Dedifferentiated amniotic fluid mesenchymal stem cell (primary cell): Measurements from ENCODE around the gene FXYD1.
"Not testable (repeated sequence)": the region's sequence is repeated elsewhere in the genome, so short reads cannot be mapped to it uniquely, and the experiment has no call there.

ENCODE experiments used
- DNase-seq: peaks from one replicate; pipeline ENCODE4 v3.0.0-alpha.2; 2016; ENCODE audit errors: extremely low spot score

Gene FXYD1

DNA sequence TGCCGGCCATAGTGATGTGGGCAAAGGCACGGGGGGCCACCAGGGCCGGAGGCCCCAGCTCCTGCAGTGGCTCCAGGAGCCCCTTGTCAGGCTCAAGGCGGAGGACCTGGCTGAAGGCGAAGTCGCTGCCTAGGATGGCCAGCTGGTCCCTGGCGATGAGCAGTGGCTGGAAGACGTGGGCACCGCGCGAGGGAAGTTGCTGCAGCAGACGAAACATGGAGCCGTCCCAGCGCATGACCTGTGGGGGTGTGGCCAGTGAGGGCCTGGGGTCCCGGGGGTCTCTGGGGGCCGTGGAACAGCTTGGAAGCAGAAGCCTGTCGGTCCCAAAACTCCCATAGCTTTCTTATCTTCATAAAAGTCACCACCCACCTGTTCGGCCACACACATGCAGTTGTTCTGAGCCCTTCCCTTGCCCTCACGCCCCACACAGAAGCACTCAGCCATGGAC lies 13.3 kb upstream of the FXYD1 start:
- no peak for DNase-seq

DNA sequence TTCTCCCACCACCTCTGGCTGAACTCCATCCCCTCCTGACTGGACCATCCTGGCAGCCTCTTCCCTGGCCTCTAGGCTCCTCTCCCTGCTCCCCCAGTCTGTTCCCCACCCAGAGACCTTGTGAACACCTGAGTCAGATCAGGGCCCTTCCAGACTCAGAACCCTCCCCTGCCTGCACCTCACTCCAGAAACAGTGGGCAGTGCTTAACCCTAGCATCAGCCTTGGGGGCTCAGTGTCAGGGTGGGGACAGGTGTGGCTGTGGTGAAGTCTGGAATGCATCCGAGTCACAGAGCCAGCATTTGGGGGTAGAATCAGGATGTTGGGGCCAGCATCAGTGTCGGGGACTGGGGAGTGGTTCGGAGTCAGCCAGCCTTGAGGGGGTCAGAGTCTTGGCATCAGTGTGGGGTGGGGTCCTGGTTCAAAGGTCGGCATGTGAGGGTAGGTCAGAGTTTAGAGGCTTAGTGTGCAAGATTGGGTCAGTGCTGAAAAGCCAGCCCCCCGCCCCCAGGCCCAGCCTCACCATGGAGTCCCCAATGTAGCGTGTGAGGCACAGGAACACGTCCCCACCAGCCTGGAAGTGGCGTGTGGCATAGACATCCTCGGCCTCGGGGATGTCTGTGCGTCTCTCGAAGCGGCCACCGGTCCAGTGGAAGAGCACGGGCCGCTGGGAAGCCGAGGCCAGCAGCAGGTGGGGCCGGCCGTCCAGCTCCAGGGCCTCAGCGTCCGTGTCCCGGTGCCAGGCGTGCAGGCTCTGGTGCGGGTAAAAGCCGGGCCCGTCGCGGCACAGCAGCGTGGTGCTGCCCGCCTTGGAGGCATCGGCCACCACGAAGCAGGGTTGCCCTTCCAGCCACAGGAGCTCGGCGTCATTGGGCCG lies 12.6 kb upstream of the FXYD1 start:
- DNase-seq = no peak

DNA sequence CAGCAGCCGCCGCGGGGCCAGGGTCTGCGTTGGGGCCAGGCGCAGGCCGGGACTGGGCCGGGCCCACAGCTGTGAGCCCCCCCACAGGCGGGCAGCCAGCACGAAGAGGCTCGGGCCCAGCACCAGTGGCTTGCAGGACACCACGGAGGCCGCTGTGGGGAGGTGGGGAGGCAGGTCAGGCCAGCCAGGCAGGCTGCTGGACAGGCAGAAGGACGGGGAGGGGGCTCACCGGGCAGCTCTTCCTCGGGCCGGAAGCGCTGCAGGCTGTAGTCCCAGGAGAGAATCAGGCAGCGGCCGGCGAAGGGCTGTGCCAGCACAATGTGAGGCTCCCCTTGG lies 12.0 kb upstream of the FXYD1 start:
- DNase-seq = no peak

- DNase-seq = no peak
Observed at GRCh38 chr19:35127871-35128270, 10.8 kb upstream of the FXYD1 start.

- DNase-seq = no peak
Observed at GRCh38 chr19:35128398-35129057, 10.1 kb upstream of the FXYD1 start.

GRCh38 chr19:35129724-35130274 lies 8.8 kb upstream of the FXYD1 start:
- not testable (repeated sequence) for DNase-seq

- no peak for DNase-seq
Observed at GRCh38 chr19:35130761-35131720, 7.6 kb upstream of the FXYD1 start.

GRCh38 chr19:35132254-35132653 lies 6.4 kb upstream of the FXYD1 start:
- no peak for DNase-seq

DNA sequence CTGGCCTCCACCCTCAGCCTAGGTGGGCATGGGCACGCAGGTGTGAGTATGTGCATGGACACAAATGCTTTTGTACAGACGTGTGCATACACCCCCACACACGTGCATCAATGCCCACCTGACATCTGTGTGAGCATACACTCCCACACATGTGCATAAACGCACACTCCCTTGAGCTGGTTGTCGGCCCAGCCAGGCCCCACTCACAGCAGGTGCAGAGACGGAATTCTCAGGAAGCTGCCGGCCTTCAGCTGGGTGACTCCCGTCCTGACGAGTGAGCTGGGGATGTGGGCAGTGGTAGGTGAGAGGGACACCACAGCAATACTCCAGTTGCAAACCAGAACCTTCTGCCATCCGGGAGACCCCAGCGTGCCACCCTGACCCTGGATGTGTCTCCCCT lies 4.8 kb upstream of the FXYD1 start:
- DNase-seq = no peak

DNA sequence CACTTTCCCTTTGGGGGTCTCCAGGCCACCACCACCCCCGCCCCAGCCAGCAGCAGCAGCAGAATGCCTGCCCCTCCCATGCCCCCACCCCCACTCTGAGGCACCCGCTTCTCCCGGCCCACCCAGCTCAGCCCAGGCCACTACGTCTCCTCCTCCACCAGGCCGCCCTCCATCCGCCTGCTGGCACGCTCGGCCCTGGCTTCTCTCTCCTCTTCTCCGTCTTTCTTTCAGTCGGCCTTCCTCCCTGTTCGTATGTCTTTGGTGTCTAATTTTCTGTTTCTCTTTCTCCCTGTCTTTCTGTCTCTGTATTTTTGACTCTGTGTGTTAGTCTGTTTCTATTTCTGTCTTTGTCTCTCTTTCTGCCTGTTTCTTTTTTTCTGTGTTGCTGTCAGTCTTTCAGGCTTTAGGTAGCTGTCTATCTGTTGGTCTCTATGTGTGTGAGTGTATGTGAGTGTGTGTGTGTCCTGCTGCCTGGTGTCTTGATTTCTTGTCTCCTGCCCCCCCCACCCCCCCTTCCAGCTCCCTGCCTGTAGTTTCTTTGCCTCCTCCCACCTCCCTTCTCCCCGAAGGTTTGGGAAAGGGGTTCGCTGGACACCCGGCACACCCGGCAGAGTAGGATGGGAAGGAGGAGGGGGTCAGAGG lies 3.9 kb upstream of the FXYD1 start, which contains the start of gene LGI4:
TSS of gene LGI4 (minus strand) at position 459 of the 642 bp plus-strand sequence. CDS start at position 80, 379 bp downstream.
- no peak for DNase-seq

- peak; percentile 54 for DNase-seq
Observed at GRCh38 chr19:35135389-35135909, 3.2 kb upstream of the FXYD1 start.

DNA sequence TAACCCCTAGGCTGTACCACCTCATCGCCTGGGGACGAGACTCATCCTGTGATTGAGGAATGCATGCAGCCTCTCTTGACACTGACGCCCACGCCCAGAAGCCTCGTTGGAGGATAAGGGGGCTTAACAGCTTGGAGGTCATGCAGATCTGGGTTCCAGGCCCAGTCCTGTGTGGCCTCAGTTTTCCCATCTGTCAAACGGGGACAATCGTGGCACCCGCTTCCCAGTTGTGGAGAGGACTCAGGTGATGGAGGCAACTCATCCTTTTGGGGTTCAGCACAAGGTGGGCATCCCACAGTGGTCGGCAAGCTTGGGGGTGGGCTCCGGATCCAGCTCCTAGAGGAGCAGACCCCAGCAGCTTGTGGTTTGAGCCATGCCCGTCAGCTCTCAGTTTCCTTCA lies 2.4 kb upstream of the FXYD1 start:
- no peak for DNase-seq

DNA sequence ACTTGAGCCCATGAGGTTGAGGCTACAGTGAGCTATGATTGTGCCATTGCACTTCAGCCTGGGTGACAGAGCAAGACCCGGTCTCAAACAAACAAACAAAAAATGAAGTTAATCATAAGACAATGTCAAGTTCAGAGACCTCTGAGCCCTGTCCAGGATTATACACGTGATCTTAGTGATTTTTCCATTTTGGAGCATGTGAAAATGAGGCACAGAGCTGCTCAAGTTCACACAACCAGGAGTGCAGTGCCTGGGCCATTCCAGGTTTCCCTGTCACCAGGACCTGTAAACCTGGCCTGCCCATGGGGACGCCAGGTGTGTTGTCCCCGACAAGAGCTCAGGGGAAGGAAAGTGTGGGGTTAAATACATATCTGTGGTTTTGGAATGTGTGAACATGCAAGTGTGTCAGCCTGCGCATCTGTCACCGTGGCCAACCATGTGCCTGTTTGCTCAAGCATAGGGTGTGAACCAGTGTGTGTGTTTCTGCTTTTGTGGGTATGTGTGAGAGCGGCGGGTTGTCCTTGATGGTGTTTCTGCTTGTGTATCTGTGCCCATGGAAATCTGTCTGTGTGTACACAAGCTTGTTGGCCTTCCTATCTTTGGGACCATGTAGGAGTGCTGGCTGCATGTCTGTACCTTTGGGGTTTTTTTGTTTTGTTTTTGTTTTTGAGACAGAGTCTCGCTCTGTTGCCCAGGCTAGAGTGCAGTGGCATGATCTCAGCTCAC lies 1.5 kb upstream of the FXYD1 start:
- DNase-seq = no peak

- DNase-seq = no peak
Observed at GRCh38 chr19:35140207-35140961, 1.8 kb downstream of the FXYD1 start.

DNA sequence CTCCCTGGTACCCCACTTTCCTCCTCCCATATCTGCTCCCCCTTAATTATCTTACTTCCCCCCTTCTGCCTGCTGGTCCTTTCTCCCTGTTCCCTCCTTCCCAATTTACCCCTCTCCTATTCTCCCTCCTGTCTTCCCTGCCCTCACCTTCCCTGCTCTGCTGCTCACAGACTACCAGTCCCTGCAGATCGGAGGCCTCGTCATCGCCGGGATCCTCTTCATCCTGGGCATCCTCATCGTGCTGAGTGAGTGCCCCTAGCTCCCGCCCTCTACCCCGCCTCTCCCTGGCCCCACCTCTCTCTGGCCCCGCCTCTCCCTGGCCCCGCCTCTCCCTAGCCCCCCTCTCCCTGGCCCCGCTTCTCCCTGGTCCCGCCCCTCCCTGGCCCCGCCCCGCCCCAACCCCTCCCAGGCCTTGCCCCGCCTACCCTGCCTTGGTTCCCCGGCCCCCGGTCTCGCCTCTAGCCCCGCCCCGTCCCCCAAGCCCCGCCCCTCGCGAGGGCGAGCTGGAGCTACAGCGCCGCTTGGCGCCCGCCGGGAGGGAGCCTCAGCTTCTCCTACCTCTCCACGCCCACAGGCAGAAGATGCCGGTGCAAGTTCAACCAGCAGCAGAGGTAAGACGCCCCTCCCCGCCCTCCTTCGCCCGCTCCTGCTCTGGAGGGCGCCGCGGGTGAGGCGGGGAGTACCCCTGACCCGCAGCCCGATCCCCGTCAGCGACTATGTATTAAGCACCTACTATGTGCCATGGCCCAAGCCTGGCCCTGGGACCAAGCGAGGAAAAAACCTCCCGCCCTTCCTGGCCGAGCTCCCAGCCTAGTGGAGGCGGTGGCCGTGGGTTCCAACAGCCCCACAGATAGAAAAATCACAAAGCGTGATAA lies 2.6 kb downstream of the FXYD1 start:
- DNase-seq = peak; percentile 55

DNA sequence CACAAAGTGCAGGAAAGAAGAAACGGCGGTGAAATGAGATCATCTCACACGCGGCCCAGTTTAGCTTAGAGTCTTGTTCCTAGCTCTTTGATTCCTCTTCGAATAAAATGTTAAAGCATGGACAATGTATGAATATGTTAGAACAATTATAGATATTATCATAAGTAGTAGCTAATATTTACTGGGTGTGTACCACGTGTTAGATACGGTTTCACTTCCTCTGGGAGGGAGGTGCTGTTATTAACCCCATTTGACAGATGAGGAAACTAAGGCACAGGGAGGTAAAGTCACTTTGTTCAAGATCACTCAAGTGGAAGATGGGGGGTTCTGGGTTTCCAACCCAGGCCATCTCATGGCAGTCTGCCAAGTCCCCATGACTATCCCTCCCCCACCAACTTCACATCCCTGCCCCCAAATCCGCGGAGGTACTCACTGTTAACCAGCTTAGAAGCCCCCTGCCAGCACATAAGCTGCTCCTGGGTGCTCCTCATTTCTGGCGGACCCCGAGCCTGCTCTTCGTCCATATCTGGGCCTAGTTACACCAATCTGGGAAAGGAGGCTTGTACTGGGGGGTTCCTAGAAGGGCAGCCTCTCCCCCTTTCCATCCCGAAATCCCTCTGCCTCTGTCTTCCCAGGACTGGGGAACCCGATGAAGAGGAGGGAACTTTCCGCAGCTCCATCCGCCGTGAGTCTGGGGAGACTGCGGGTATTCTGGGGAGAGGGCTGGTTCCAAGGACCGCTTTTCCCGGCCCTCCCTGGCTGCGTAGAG lies 3.4 kb downstream of the FXYD1 start:
- DNase-seq = no peak

DNA sequence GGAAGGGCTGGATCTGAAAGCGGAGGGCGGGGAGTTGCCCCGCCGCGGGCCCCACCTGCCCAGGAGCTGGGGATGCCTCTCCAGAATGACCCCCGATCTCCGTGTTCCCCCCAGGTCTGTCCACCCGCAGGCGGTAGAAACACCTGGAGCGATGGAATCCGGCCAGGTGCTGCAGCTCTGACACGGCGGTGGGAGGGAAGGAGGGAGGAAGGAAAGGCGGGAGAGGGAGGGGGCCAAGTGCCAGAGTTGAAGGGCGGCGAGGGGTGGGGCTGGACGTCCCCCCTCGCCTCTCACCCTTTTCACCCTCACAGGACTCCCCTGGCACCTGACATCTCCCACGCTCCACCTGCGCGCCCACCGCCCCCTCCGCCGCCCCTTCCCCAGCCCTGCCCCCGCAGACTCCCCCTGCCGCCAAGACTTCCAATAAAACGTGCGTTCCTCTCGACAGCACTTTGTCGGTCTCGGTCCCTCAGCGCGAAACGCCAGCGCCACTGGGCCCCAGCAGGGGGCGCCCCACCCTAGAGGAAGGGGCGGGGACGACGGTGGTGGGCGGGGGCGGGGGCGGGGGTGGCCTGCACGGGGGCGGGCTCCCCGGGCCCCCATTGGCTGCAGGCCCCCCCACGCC lies 4.1 kb downstream of the FXYD1 start:
- DNase-seq = no peak
